Tibial nerve (tissue), 4 donors: ENCODE data around the gene RHEB.

Experiments
- CTCF ChIP-seq, 5 experiments: fragments of 200-600 bp in 3 of 5; fragments of 450-650 bp in 2 of 5; sonication (generic) in 3 of 5; IDR thresholded peaks; one replicate each; pipeline ENCODE4 v1.5.1; 2016 to 2019; ENCODE audit warnings: antibody characterized with exemption in 5 of 5, mild to moderate bottlenecking in 3 of 5, moderate library complexity in 2 of 5
- EP300 ChIP-seq, 2 donors: sonication (generic); formaldehyde crosslinking; IDR thresholded peaks; one replicate each; pipeline ENCODE4 v1.6.1; 2017; ENCODE audit warnings: antibody characterized with exemption in 2 of 2, mild to moderate bottlenecking in 1 of 2
- POLR2A ChIP-seq, 2 donors: fragments of 450-650 bp; IDR thresholded peaks; one replicate each; pipeline ENCODE4 v1.6.1; 2017; ENCODE audit warnings: antibody characterized with exemption in 2 of 2, mild to moderate bottlenecking in 2 of 2, moderate library complexity in 2 of 2

DNA sequence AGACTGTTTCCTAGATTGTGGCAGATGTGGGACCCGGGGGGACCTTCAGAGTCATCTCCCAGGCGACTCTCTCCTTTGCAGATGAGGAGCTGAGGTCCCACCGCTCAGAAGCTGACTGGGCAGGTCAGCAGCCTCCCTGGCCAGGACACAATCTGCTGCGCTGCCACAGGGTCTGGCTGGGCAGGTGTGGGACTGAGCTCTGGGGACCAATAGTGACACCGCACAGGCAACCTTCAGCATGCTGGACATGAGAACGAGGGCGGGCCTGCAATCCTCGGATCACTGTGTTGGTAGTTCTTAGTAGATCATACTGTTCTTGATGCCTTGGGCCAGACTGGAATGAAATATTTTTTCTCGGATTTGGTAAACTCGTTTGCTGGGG, 59.2 kb downstream of the RHEB start:
- TF ChIP-seq POLR2A (IDR thresholded peaks at IDR 0.05) (no peak), CTCF (IDR thresholded peaks at IDR 0.05) (no peak), EP300 (IDR thresholded peaks at IDR 0.05) (no peak)
